Neural cell (in vitro differentiated cells): Measurements from ENCODE around the gene PDE9A. TPM values are rescaled to one million over a fixed set of nuclear protein-coding genes. Genes with fewer than 3 reads are reported as not detected.

Experiments
- H2AFZ ChIP-seq: fragments of 200-600, 300-800 bp; sonication (generic), shearing (Covaris generic); 2 replicates; pipeline ENCODE4 v1.6.0; 2014; ENCODE audit warnings: low read depth, mild to moderate bottlenecking, antibody characterized with exemption, low read length, moderate library complexity
- H3F3A ChIP-seq: fragments of 200-600 bp; shearing (Covaris generic); 2 replicates; pipeline ENCODE4 v1.6.1; 2016; ENCODE audit warnings: mild to moderate bottlenecking, moderate library complexity, mixed read lengths, antibody characterized with exemption, low read length; ENCODE audit not compliant: insufficient read depth, poor library complexity, severe bottlenecking
- H3K27ac ChIP-seq: fragments of 200-600, 300-800 bp; sonication (generic), shearing (Covaris generic); 2 replicates; pipeline ENCODE4 v1.5.1; 2014; ENCODE audit warnings: mild to moderate bottlenecking, low read length, moderate library complexity
- H3K27me3 ChIP-seq: fragments of 300-800, 200-600 bp; sonication (generic), shearing (Covaris generic); 2 replicates; pipeline ENCODE4 v1.6.0; 2014; ENCODE audit warnings: mild to moderate bottlenecking, low read depth, low read length, moderate library complexity; ENCODE audit not compliant: insufficient read depth
- H3K36me3 ChIP-seq: fragments of 300-800, 200-600 bp; sonication (generic), shearing (Covaris generic); 2 replicates; pipeline ENCODE4 v1.5.1; 2014; ENCODE audit warnings: mild to moderate bottlenecking, antibody characterized with exemption, low read length, moderate library complexity; ENCODE audit not compliant: insufficient read depth
- H3K4me2 ChIP-seq: fragments of 300-800, 200-600 bp; sonication (generic), shearing (Covaris generic); 2 replicates; pipeline ENCODE4 v1.6.0; 2014; ENCODE audit warnings: mild to moderate bottlenecking, low read length
- H3K4me3 ChIP-seq: fragments of 300-800, 200-600 bp; sonication (generic), shearing (Covaris generic); 2 replicates; pipeline ENCODE4 v1.5.1; 2014; ENCODE audit warnings: mild to moderate bottlenecking, low read length, moderate library complexity
- H3K79me2 ChIP-seq: fragments of 200-600 bp; shearing (Covaris generic); replicated peaks from 2 replicates; pipeline ENCODE4 v1.6.0; 2014; ENCODE audit warnings: mild to moderate bottlenecking, low read length, moderate library complexity; ENCODE audit not compliant: insufficient read depth
- H3K9ac ChIP-seq: fragments of 300-800, 200-600 bp; sonication (generic), shearing (Covaris generic); 2 replicates; pipeline ENCODE4 v1.6.1; 2016; ENCODE audit warnings: mild to moderate bottlenecking, low read length, mixed read lengths
- H3K9me2 ChIP-seq: fragments of 200-600 bp; shearing (Covaris generic); 2 replicates; pipeline ENCODE4 v1.6.1; 2016; ENCODE audit warnings: mild to moderate bottlenecking, low read length, mixed read lengths; ENCODE audit not compliant: insufficient read depth
- H3K9me3 ChIP-seq: fragments of 200-600, 300-800 bp; sonication (generic), shearing (Covaris generic); 2 replicates; pipeline ENCODE4 v1.6.1; 2016; ENCODE audit warnings: mild to moderate bottlenecking, mixed run types, low read length, moderate library complexity, mixed read lengths
- H4K20me1 ChIP-seq: fragments of 200-600 bp; shearing (Covaris generic); 2 replicates; pipeline ENCODE4 v1.6.1; 2016; ENCODE audit warnings: mild to moderate bottlenecking, mixed run types; ENCODE audit not compliant: insufficient read depth
- EP300 ChIP-seq: fragments of 450-650 bp; conservative IDR thresholded peaks from 2 replicates; pipeline ENCODE4 v1.6.1; 2014; ENCODE audit warnings: antibody characterized with exemption, mild to moderate bottlenecking, moderate library complexity; ENCODE audit not compliant: poor library complexity, severe bottlenecking
- EZH2 ChIP-seq: fragments of 200-600, 300-800 bp; shearing (Covaris generic), sonication (generic); IDR thresholded peaks from 2 replicates; pipeline ENCODE4 v1.6.1; 2014; ENCODE audit warnings: antibody characterized with exemption, low read length, borderline replicate concordance, mild to moderate bottlenecking; ENCODE audit not compliant: insufficient read depth, poor library complexity, severe bottlenecking
- MXI1 ChIP-seq: fragments of 450-650 bp; conservative IDR thresholded peaks from 2 replicates; pipeline ENCODE4 v1.6.1; 2014; ENCODE audit warnings: antibody characterized with exemption, mild to moderate bottlenecking; ENCODE audit not compliant: poor library complexity, severe bottlenecking
- POLR2AphosphoS5 ChIP-seq: IDR thresholded peaks from 2 replicates; pipeline ENCODE4 v1.6.1; 2012
- RAD21 ChIP-seq: fragments of 450-650 bp; conservative IDR thresholded peaks from 2 replicates; pipeline ENCODE4 v1.6.1; 2014; ENCODE audit warnings: antibody characterized with exemption, mild to moderate bottlenecking, moderate library complexity
- SMC3 ChIP-seq: fragments of 450-650 bp; conservative IDR thresholded peaks from 2 replicates; pipeline ENCODE4 v1.6.1; 2014; ENCODE audit warnings: antibody characterized with exemption, mild to moderate bottlenecking, moderate library complexity; ENCODE audit not compliant: poor library complexity
- TAF1 ChIP-seq: IDR thresholded peaks from 2 replicates; pipeline ENCODE4 v1.6.1; 2012; ENCODE audit warnings: low read depth
- polyA plus RNA-seq: library from polyadenylated mRNA; depleted of rRNA; stranded (reverse); fragments of >200 nt; gene quantifications from 2 replicates; pipeline ENCODE4 v1.2.3, GENCODE V29; 2014
- TF ChIP-seq, protein P1 (sequence below): IDR thresholded peaks from 2 replicates; pipeline ENCODE4 v1.6.1; 2012; ENCODE audit warnings: borderline replicate concordance
- TF ChIP-seq, protein P2 (sequence below): fragments of 450-650 bp; IDR thresholded peaks from 2 replicates; pipeline ENCODE4 v1.5.1; 2014; ENCODE audit warnings: antibody characterized with exemption, mild to moderate bottlenecking, moderate library complexity; ENCODE audit not compliant: poor library complexity, severe bottlenecking

Gene PDE9A
- polyA plus RNA-seq, 1 donor from 2014 or later: 32.2 TPM

DNA sequence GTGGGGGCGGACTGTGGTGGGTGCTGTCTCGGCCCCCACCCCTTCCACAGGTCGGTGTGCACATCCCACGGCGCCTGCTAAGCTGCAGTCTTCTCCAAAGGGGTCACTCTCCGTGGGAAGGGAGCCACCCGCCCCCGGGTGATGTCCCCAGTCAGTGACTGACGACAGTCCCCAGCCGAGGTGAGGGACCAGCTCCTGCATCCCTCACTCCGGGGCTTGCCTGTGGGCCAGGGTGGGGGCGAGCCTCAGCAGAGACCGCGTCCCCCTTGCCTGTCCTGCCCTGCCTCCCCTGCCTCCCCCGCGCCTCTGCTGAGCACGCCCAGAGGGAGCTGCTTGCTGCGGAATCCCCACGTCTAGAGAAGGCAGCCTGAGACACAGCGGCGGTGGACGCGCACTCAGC is 35.9 kb upstream of the PDE9A start:
- no peak overlapping the region for H3K9ac ChIP-seq
- H3K27ac ChIP-seq: no peak overlapping the region
- no peaks in the 10 kb centered on the region for H4K20me1 ChIP-seq
- H3K36me3 ChIP-seq: no peaks in the 10 kb centered on the region
- H3K9me2 ChIP-seq: no peaks in the 10 kb centered on the region
- no peaks in the 10 kb centered on the region for H3F3A ChIP-seq
- H3K4me2 ChIP-seq: no peak overlapping the region
- no peak for TF ChIP-seq SMC3
- no peak for TF ChIP-seq EZH2
- TF ChIP-seq, protein P1, sequence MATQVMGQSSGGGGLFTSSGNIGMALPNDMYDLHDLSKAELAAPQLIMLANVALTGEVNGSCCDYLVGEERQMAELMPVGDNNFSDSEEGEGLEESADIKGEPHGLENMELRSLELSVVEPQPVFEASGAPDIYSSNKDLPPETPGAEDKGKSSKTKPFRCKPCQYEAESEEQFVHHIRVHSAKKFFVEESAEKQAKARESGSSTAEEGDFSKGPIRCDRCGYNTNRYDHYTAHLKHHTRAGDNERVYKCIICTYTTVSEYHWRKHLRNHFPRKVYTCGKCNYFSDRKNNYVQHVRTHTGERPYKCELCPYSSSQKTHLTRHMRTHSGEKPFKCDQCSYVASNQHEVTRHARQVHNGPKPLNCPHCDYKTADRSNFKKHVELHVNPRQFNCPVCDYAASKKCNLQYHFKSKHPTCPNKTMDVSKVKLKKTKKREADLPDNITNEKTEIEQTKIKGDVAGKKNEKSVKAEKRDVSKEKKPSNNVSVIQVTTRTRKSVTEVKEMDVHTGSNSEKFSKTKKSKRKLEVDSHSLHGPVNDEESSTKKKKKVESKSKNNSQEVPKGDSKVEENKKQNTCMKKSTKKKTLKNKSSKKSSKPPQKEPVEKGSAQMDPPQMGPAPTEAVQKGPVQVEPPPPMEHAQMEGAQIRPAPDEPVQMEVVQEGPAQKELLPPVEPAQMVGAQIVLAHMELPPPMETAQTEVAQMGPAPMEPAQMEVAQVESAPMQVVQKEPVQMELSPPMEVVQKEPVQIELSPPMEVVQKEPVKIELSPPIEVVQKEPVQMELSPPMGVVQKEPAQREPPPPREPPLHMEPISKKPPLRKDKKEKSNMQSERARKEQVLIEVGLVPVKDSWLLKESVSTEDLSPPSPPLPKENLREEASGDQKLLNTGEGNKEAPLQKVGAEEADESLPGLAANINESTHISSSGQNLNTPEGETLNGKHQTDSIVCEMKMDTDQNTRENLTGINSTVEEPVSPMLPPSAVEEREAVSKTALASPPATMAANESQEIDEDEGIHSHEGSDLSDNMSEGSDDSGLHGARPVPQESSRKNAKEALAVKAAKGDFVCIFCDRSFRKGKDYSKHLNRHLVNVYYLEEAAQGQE: no peak
- no peak for TF ChIP-seq MXI1
- TF ChIP-seq RAD21: no peak
- no peak for TF ChIP-seq EP300
- no peak for TF ChIP-seq TAF1
- TF ChIP-seq POLR2AphosphoS5: no peak
- TF ChIP-seq, protein P2, sequence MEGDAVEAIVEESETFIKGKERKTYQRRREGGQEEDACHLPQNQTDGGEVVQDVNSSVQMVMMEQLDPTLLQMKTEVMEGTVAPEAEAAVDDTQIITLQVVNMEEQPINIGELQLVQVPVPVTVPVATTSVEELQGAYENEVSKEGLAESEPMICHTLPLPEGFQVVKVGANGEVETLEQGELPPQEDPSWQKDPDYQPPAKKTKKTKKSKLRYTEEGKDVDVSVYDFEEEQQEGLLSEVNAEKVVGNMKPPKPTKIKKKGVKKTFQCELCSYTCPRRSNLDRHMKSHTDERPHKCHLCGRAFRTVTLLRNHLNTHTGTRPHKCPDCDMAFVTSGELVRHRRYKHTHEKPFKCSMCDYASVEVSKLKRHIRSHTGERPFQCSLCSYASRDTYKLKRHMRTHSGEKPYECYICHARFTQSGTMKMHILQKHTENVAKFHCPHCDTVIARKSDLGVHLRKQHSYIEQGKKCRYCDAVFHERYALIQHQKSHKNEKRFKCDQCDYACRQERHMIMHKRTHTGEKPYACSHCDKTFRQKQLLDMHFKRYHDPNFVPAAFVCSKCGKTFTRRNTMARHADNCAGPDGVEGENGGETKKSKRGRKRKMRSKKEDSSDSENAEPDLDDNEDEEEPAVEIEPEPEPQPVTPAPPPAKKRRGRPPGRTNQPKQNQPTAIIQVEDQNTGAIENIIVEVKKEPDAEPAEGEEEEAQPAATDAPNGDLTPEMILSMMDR: no peak
- no peak overlapping the region for H2AFZ ChIP-seq
- no peak overlapping the region for H3K4me3 ChIP-seq
- no peaks in the 10 kb centered on the region for H3K27me3 ChIP-seq
- no peaks in the 10 kb centered on the region for H3K79me2 ChIP-seq
- no peaks in the 10 kb centered on the region for H3K9me3 ChIP-seq

DNA sequence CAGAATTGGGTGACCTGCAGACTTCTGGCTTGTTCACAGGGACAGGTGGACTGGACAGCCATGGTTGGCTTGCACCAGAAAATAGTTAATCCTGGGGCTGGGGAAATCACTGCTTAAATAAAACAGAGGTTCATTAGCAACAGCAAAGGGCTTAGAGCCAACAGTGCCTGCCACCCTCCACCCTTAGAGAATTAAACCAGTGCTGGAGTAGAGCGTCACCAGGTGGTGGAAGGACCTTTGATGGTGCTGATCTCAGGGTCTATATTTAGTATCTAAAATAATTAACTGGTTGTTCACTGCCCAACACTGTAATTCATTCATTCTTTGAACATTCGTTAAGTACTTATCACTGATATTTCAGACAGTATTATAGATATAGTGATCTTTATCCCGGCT is 34.7 kb upstream of the PDE9A start:
- H3K36me3 ChIP-seq: no peaks in the 10 kb centered on the region
- H3K4me3 ChIP-seq: no peak overlapping the region
- no peaks in the 10 kb centered on the region for H3F3A ChIP-seq
- H2AFZ ChIP-seq: no peak overlapping the region
- H3K79me2 ChIP-seq: no peaks in the 10 kb centered on the region
- H3K9me3 ChIP-seq: no peaks in the 10 kb centered on the region
- H3K4me2 ChIP-seq: no peak overlapping the region
- H3K27ac ChIP-seq: no peak overlapping the region
- no peaks in the 10 kb centered on the region for H3K27me3 ChIP-seq
- no peak for TF ChIP-seq POLR2AphosphoS5
- TF ChIP-seq, protein P2: no peak
- TF ChIP-seq MXI1: no peak
- TF ChIP-seq SMC3: no peak
- no peak for TF ChIP-seq EZH2
- TF ChIP-seq, protein P1: no peak
- no peak for TF ChIP-seq TAF1
- no peak for TF ChIP-seq EP300
- no peak for TF ChIP-seq RAD21
- no peaks in the 10 kb centered on the region for H4K20me1 ChIP-seq
- H3K9me2 ChIP-seq: no peaks in the 10 kb centered on the region
- H3K9ac ChIP-seq: no peak overlapping the region
